GOT3 (cell line): ENCODE measurements around the gene SLC35A1.

Source experiments
- DNase-seq: peaks from one replicate; lab custom pipeline; 2025; ENCODE audit warnings: mixed read lengths; lab: John Stamatoyannopoulos, UW

SLC35A1 gene

GRCh38 chr6:87529221-87529620, 56.4 kb downstream of the SLC35A1 start:
- DNase-seq: no peak

- DNase-seq: no peak
Observed at GRCh38 chr6:87534377-87535047, 61.7 kb downstream of the SLC35A1 start.

- no peak for DNase-seq
Observed at GRCh38 chr6:87538510-87539260, 65.9 kb downstream of the SLC35A1 start.

GRCh38 chr6:87539554-87539953, 66.8 kb downstream of the SLC35A1 start:
- no peak for DNase-seq

GRCh38 chr6:87540539-87540938, 67.8 kb downstream of the SLC35A1 start:
- no peak for DNase-seq

GRCh38 chr6:87541041-87541440, 68.3 kb downstream of the SLC35A1 start:
- no peak for DNase-seq

- DNase-seq: no peak
Observed at GRCh38 chr6:87541744-87542143, 69.0 kb downstream of the SLC35A1 start.

GRCh38 chr6:87543696-87544473, 71.1 kb downstream of the SLC35A1 start:
- DNase-seq: no peak

GRCh38 chr6:87544474-87544735, 71.6 kb downstream of the SLC35A1 start:
- no peak for DNase-seq

- DNase-seq: no peak
Observed at GRCh38 chr6:87551799-87552198, 79.0 kb downstream of the SLC35A1 start.

- DNase-seq: no peak
Observed at GRCh38 chr6:87553159-87553765, 80.5 kb downstream of the SLC35A1 start.

GRCh38 chr6:87555506-87555905, 82.7 kb downstream of the SLC35A1 start:
- no peak for DNase-seq

GRCh38 chr6:87558446-87558845, 85.7 kb downstream of the SLC35A1 start:
- DNase-seq: no peak

- no peak for DNase-seq
Observed at GRCh38 chr6:87561017-87561416, 88.2 kb downstream of the SLC35A1 start.
